OCI-LY7 (cell line): ENCODE results near the gene TBC1D5. TPM values are rescaled to one million over a fixed set of nuclear protein-coding genes. Genes with fewer than 3 reads are reported as not detected.

Experiments used
- BruUV-seq: library from RNA; stranded (reverse); fragments of 400-500 nt; replicated peaks from 2 replicates; lab custom pipeline; 2021; lab: Mats Ljungman, UMichigan
- CTCF ChIA-PET: fragments of 300-600 bp; sonication (Branson Sonifier 250); formaldehyde crosslinking; loops from one replicate; lab custom pipeline; 2022; ENCODE audit warnings: antibody characterized with exemption; ENCODE audit not compliant: unreplicated experiment; lab: Charles Lee
- POLR2A ChIA-PET: fragments of 300-600 bp; sonication (Branson Sonifier 250); formaldehyde crosslinking; loops from one replicate; lab custom pipeline; 2022; ENCODE audit warnings: antibody characterized with exemption; lab: Charles Lee
- DNase-seq: peaks from one replicate; pipeline ENCODE4 v3.0.0-alpha.2; 2015; ENCODE audit warnings: low spot score
- H2AFZ ChIP-seq: fragments of 200-600 bp; sonication (generic), shearing (Covaris generic); 2 replicates; pipeline ENCODE4 v1.6.1; 2014; ENCODE audit warnings: mild to moderate bottlenecking, antibody characterized with exemption, low read length, moderate library complexity
- H3K27ac ChIP-seq: fragments of 200-600 bp; sonication (generic); 2 replicates; pipeline ENCODE4 v1.5.1; 2014; ENCODE audit warnings: mixed run types, low read depth, mild to moderate bottlenecking, moderate library complexity, low read length, inconsistent platforms; ENCODE audit not compliant: poor library complexity, severe bottlenecking
- H3K36me3 ChIP-seq: fragments of 200-600 bp; sonication (generic); 2 replicates; pipeline ENCODE4 v1.6.1; 2014; ENCODE audit warnings: mild to moderate bottlenecking, antibody characterized with exemption, low read length, moderate library complexity, mixed read lengths; ENCODE audit not compliant: insufficient read depth
- H3K4me1 ChIP-seq: fragments of 200-600 bp; sonication (generic); 2 replicates; pipeline ENCODE4 v1.5.1; 2014; ENCODE audit warnings: mild to moderate bottlenecking, low read length; ENCODE audit not compliant: insufficient read depth, poor library complexity, severe bottlenecking
- H3K4me2 ChIP-seq: fragments of 200-600 bp; sonication (generic); 2 replicates; pipeline ENCODE4 v1.6.1; 2014; ENCODE audit warnings: mild to moderate bottlenecking, low read length
- H3K4me3 ChIP-seq: fragments of 200-600 bp; sonication (generic); 2 replicates; pipeline ENCODE4 v1.5.1; 2014; ENCODE audit warnings: mild to moderate bottlenecking, low read depth, low read length; ENCODE audit not compliant: poor library complexity, severe bottlenecking
- H3K79me2 ChIP-seq: fragments of 200-600 bp; sonication (generic); 2 replicates; pipeline ENCODE4 v1.6.1; 2016; ENCODE audit warnings: low read depth, mild to moderate bottlenecking, low read length, moderate library complexity, mixed read lengths; ENCODE audit not compliant: insufficient read depth
- H3K9me2 ChIP-seq: fragments of 200-600 bp; sonication (generic); 2 replicates; pipeline ENCODE4 v1.6.1; 2016; ENCODE audit warnings: mild to moderate bottlenecking, low read length, mixed read lengths; ENCODE audit not compliant: insufficient read depth
- H3K9me3 ChIP-seq: fragments of 200-600 bp; sonication (generic); 2 replicates; pipeline ENCODE4 v1.6.1; 2014; ENCODE audit warnings: mild to moderate bottlenecking, mixed run types, low read length, mixed read lengths
- H4K20me1 ChIP-seq: fragments of 200-600 bp; sonication (generic); 2 replicates; pipeline ENCODE4 v1.6.1; 2014; ENCODE audit warnings: mild to moderate bottlenecking, antibody characterized with exemption, low read length, moderate library complexity, mixed read lengths; ENCODE audit not compliant: insufficient read depth
- CTCF ChIP-seq: fragments of 200-600 bp; sonication (generic); conservative IDR thresholded peaks from 2 replicates; pipeline ENCODE4 v1.5.1; 2014; ENCODE audit warnings: mild to moderate bottlenecking, antibody characterized with exemption, low read length, moderate library complexity, mixed read lengths
- EZH2phosphoT487 ChIP-seq: fragments of 200-600 bp; sonication (generic); IDR thresholded peaks from 2 replicates; pipeline ENCODE4 v1.6.1; 2018; ENCODE audit warnings: low read depth, borderline replicate concordance, mild to moderate bottlenecking, mixed run types, antibody characterized with exemption, low read length, moderate library complexity, mixed read lengths
- intact Hi-C: fragments of 100-400 bp; cut with micrococcal nuclease; formaldehyde crosslinking; loops from one replicate; pipeline ENCODE4 v1.10.0; 2022; ENCODE audit not compliant: unreplicated experiment
- total RNA-seq, 2 experiments: library from RNA; depleted of rRNA in 1 of 2; stranded (reverse); fragments of >200 nt in 1 of 2; shearing (Covaris generic) in 1 of 2; gene quantifications; 2 replicates each; pipeline ENCODE4 v1.2.3, GENCODE V29; 2014 to 2022

The TBC1D5 gene
- total RNA-seq, 2 experiments from 2014 or later, result 78.5 to 82.4 TPM

- no peak for DNase-seq
- TF ChIP-seq EZH2phosphoT487, result no peak
- TF ChIP-seq CTCF, result no peak
- POLR2A ChIA-PET, result interaction anchor here (0.6 to 0.7 kb wide), 2 partner anchors 32 to 99 kb away, joined by 3 to 4 read pairs; no protein-coding TSS in a partner anchor
- Histone ChIP-seq H3K9me2 (no peaks in the 10 kb centered on the region), H3K27ac (no peak overlapping the region), H3K36me3 (no peaks in the 10 kb centered on the region), H3K9me3 (no peaks in the 10 kb centered on the region), H3K79me2 (no peaks in the 10 kb centered on the region), H3K4me3 (no peak overlapping the region), H4K20me1 (no peaks in the 10 kb centered on the region), H2AFZ (no peak overlapping the region), H3K4me2 (no peak overlapping the region), H3K4me1 (no peaks in the 10 kb centered on the region)
- CTCF ChIA-PET, result no interaction called here
- no TSS peak for BruUV-seq
- intact Hi-C loops, result no loop called here
These were observed 616.5 kb downstream of the TBC1D5 start for GRCh38 chr3:17125738-17126442.

DNA sequence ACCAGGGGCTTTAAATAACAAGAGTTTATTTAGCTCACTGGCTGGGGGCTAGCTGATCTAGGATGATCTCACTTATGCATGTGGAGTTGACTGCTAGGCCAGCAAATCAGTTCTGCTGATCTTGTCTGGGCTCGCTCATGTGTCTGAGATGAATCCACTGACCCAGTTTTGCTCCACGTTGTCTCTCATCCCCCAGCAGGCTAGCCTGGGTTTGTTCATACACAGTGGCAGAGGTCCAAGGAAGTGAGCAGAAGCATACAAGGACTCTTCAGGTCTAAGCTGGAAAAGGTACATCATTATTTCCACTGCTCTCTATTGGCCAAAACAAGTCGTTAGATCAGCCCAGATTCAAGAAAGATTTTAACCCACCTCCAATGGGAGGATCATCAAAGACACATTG is 619.7 kb downstream of the TBC1D5 start:
- Histone ChIP-seq H3K27ac (no peak overlapping the region), H3K4me1 (no peaks in the 10 kb centered on the region), H3K9me2 (no peaks in the 10 kb centered on the region), H3K36me3 (no peaks in the 10 kb centered on the region), H3K79me2 (no peaks in the 10 kb centered on the region), H4K20me1 (no peaks in the 10 kb centered on the region), H2AFZ (no peak overlapping the region), H3K4me3 (no peak overlapping the region), H3K4me2 (no peak overlapping the region), H3K9me3 (no peaks in the 10 kb centered on the region)
- ChIA-PET POLR2A (no interaction called here), CTCF (no interaction called here)
- BruUV-seq, result no TSS peak
- intact Hi-C loops, result no loop called here
- TF ChIP-seq EZH2phosphoT487 (no peak), CTCF (no peak)
- DNase-seq, result no peak

GRCh38 chr3:17121336-17121735 is 621.1 kb downstream of the TBC1D5 start:
- no peak overlapping the region for H3K4me2 ChIP-seq
- no peaks in the 10 kb centered on the region for H3K4me1 ChIP-seq
- no peaks in the 10 kb centered on the region for H3K79me2 ChIP-seq
- no peak overlapping the region for H2AFZ ChIP-seq
- H3K9me3 ChIP-seq, result no peaks in the 10 kb centered on the region
- intact Hi-C loops, result no loop called here
- ChIA-PET POLR2A (no interaction called here), CTCF (no interaction called here)
- no TSS peak for BruUV-seq
- H3K36me3 ChIP-seq, result no peaks in the 10 kb centered on the region
- no peaks in the 10 kb centered on the region for H3K9me2 ChIP-seq
- H3K27ac ChIP-seq, result no peak overlapping the region
- H4K20me1 ChIP-seq, result no peaks in the 10 kb centered on the region
- H3K4me3 ChIP-seq, result no peak overlapping the region
- TF ChIP-seq EZH2phosphoT487, result no peak
- TF ChIP-seq CTCF, result no peak
- DNase-seq, result no peak
